ENCODE results near the gene GBP3.
A peak's percentile ranks its signal among the peaks of the same experiment; 100 is the strongest.
"Not testable (repeated sequence)": the region's sequence is repeated elsewhere in the genome, so short reads cannot be mapped to it uniquely, and the experiment has no call there.

GBP3 gene

GRCh38 chr1:89022167-89022959 lies at the start of gene GBP3:
TSS of gene GBP3 (minus strand) at chr1:89022866. CDS start at chr1:89020721, 2,145 bp downstream.
- no peak for DNase-seq

- no peak for DNase-seq
These were observed 47.8 kb upstream of the GBP3 start for GRCh38 chr1:89070509-89070908.

- no peak for DNase-seq
These were observed 47.3 kb upstream of the GBP3 start for GRCh38 chr1:89069951-89070350.

- no peak for DNase-seq
These were observed 45.6 kb upstream of the GBP3 start for GRCh38 chr1:89068291-89068690.

- DNase-seq: peak in 1 of 2 experiments; percentile 31
These were observed 42.6 kb upstream of the GBP3 start, which contains the start of gene GBP1 for GRCh38 chr1:89065079-89065868. TSS of gene GBP1 (minus strand) at chr1:89065208. CDS start at chr1:89063234, 1,974 bp downstream.

- no peak for DNase-seq
These were observed 42.0 kb upstream of the GBP3 start for GRCh38 chr1:89064632-89065031.

GRCh38 chr1:89063094-89063493 lies 40.4 kb upstream of the GBP3 start:
- no peak for DNase-seq

GRCh38 chr1:89060091-89060490 lies 37.4 kb upstream of the GBP3 start:
- DNase-seq: no peak

GRCh38 chr1:89051955-89052312 lies 29.3 kb upstream of the GBP3 start:
- DNase-seq: no peak

GRCh38 chr1:89051300-89051954 lies 28.8 kb upstream of the GBP3 start:
- no peak for DNase-seq

GRCh38 chr1:89050649-89051033 lies 28.0 kb upstream of the GBP3 start:
- no peak for DNase-seq

GRCh38 chr1:89049901-89050648 lies 27.4 kb upstream of the GBP3 start:
- not testable (repeated sequence) for DNase-seq

- DNase-seq: not testable (repeated sequence)
These were observed 26.5 kb upstream of the GBP3 start for GRCh38 chr1:89049187-89049586.

GRCh38 chr1:89047734-89048133 lies 25.1 kb upstream of the GBP3 start:
- no peak for DNase-seq

GRCh38 chr1:89046318-89047183 lies 23.9 kb upstream of the GBP3 start:
- DNase-seq: not testable (repeated sequence)

GRCh38 chr1:89044970-89045721 lies 22.5 kb upstream of the GBP3 start:
- no peak for DNase-seq

GRCh38 chr1:89043940-89044339 lies 21.3 kb upstream of the GBP3 start:
- DNase-seq: no peak

- no peak for DNase-seq
These were observed 19.8 kb upstream of the GBP3 start for GRCh38 chr1:89042491-89042890.

GRCh38 chr1:89041721-89042120 lies 19.1 kb upstream of the GBP3 start:
- no peak for DNase-seq

GRCh38 chr1:89041119-89041641 lies 18.5 kb upstream of the GBP3 start:
- DNase-seq: peak in 1 of 2 experiments; percentile 42

GRCh38 chr1:89040315-89040626 lies 17.6 kb upstream of the GBP3 start:
- no peak for DNase-seq
